Endothelial cell of umbilical vein (primary cell): ENCODE data around the gene TAF3. TPM values are rescaled to one million over a fixed set of nuclear protein-coding genes. Genes with fewer than 3 reads are reported as not detected.

ENCODE experiments used
- BruUV-seq: library from RNA; stranded (reverse); fragments of 400-500 nt; replicated peaks from 2 replicates; lab custom pipeline; 2021; lab: Mats Ljungman, UMichigan
- CTCF ChIA-PET: fragments of 300-600, 350-600 bp; sonication (Branson Sonifier 250); formaldehyde crosslinking; loops from one replicate; lab custom pipeline; 2021; ENCODE audit warnings: antibody characterized with exemption, inconsistent platforms; lab: Charles Lee
- POLR2A ChIA-PET: fragments of 300-600, 350-600 bp; sonication (Branson Sonifier 250); formaldehyde crosslinking; loops from one replicate; lab custom pipeline; 2021; ENCODE audit warnings: antibody characterized with exemption, inconsistent platforms; lab: Charles Lee
- DNase-seq: peaks from one replicate; pipeline ENCODE4 v3.0.0-alpha.2; 2011; ENCODE audit warnings: low read depth, low spot score
- FAIRE-seq: peaks from 2 replicates; lab custom pipeline; 2011; peaks lifted over from hg19 to GRCh38; lab: Jason Lieb, UNC
- H2AFZ ChIP-seq: 2 replicates; pipeline ENCODE4 v1.6.0; 2012; ENCODE audit warnings: low read depth, low read length, control low read depth, inconsistent platforms
- H3K27ac ChIP-seq: 2 replicates; pipeline ENCODE4 v1.5.1; 2011; ENCODE audit warnings: low read depth, mild to moderate bottlenecking, control low read depth, low read length, moderate library complexity; ENCODE audit not compliant: insufficient read depth
- H3K27me3 ChIP-seq, 2 experiments: 2 replicates each; pipeline versions ENCODE4 v1.6.0 to v1.6.1; 2011; ENCODE audit warnings: low read length in 2 of 2, mixed read lengths in 1 of 2; ENCODE audit not compliant: control insufficient read depth in 2 of 2, insufficient read depth in 2 of 2
- H3K36me3 ChIP-seq, 2 experiments: 2 replicates in 1 of 2; 3 replicates in 1 of 2; pipeline ENCODE4 v1.5.1; 2011; ENCODE audit warnings: low read length in 2 of 2, mild to moderate bottlenecking in 1 of 2, moderate library complexity in 1 of 2; ENCODE audit not compliant: control insufficient read depth in 2 of 2, insufficient read depth in 2 of 2; ENCODE audit errors: extremely low read depth in 1 of 2
- H3K4me1 ChIP-seq: 3 replicates; pipeline ENCODE4 v1.5.1; 2011; ENCODE audit warnings: mild to moderate bottlenecking, low read length; ENCODE audit not compliant: control insufficient read depth, insufficient read depth; ENCODE audit errors: extremely low read depth
- H3K4me2 ChIP-seq: 2 replicates; pipeline ENCODE4 v1.6.1; 2011; ENCODE audit warnings: low read length, control low read depth, mixed read lengths; ENCODE audit not compliant: insufficient read depth
- H3K4me3 ChIP-seq, 3 experiments: fragments of 200-600 bp in 1 of 3; sonication (generic), shearing (Covaris generic) in 1 of 3; replicated peaks in 1 of 3; 2 replicates each; pipeline ENCODE4 v1.5.1; 2011 to 2016; ENCODE audit warnings: control low read depth in 3 of 3, low read length in 3 of 3, mild to moderate bottlenecking in 2 of 3, inconsistent platforms in 1 of 3, low read depth in 1 of 3, moderate library complexity in 1 of 3; ENCODE audit not compliant: insufficient read depth in 1 of 3
- H3K79me2 ChIP-seq: 2 replicates; pipeline ENCODE4 v1.6.0; 2012; ENCODE audit warnings: low read length, inconsistent platforms; ENCODE audit not compliant: control insufficient read depth, insufficient read depth
- H3K9ac ChIP-seq: replicated peaks from 2 replicates; pipeline ENCODE3; 2011; ENCODE audit warnings: low read length, control low read depth; ENCODE audit not compliant: insufficient read depth; ENCODE audit errors: extremely low read depth
- H3K9me1 ChIP-seq: replicated peaks from 3 replicates; pipeline ENCODE4 v1.6.0; 2011; ENCODE audit warnings: mild to moderate bottlenecking, low read length; ENCODE audit not compliant: control insufficient read depth, insufficient read depth; ENCODE audit errors: extremely low read depth
- H3K9me3 ChIP-seq: replicated peaks from 2 replicates; pipeline ENCODE4 v1.5.1; 2012; ENCODE audit warnings: low read length, inconsistent platforms; ENCODE audit not compliant: control insufficient read depth, insufficient read depth
- H4K20me1 ChIP-seq: replicated peaks from 2 replicates; pipeline ENCODE3; 2011; ENCODE audit warnings: mild to moderate bottlenecking, low read length; ENCODE audit not compliant: control insufficient read depth, insufficient read depth; ENCODE audit errors: extremely low read depth
- CTCF ChIP-seq, 2 donors: IDR thresholded peaks; 1 replicate in 1 of 2; 2 replicates in 1 of 2; pipeline ENCODE4 v1.5.1; 2011; ENCODE audit warnings: low read length in 2 of 2, mild to moderate bottlenecking in 2 of 2, moderate library complexity in 2 of 2, control low read depth in 1 of 2, inconsistent platforms in 1 of 2, low read depth in 1 of 2; ENCODE audit not compliant: insufficient read depth in 1 of 2; ENCODE audit errors: extremely low read depth in 1 of 2
- EZH2 ChIP-seq: IDR thresholded peaks from 2 replicates; pipeline ENCODE4 v1.6.1; 2012; ENCODE audit warnings: borderline replicate concordance, low read depth, mild to moderate bottlenecking, moderate library complexity, low read length, inconsistent platforms; ENCODE audit not compliant: severe bottlenecking
- FOS ChIP-seq: IDR thresholded peaks from 2 replicates; pipeline ENCODE4 v1.6.1; 2011; ENCODE audit warnings: mild to moderate bottlenecking, low read length, moderate library complexity, borderline replicate concordance; ENCODE audit not compliant: insufficient read depth
- GATA2 ChIP-seq: IDR thresholded peaks from 2 replicates; pipeline ENCODE4 v1.7.0; 2011; ENCODE audit warnings: low read depth, mild to moderate bottlenecking, moderate library complexity, mixed read lengths, low read length; ENCODE audit not compliant: insufficient read length, insufficient read depth
- JUN ChIP-seq: IDR thresholded peaks from 2 replicates; pipeline ENCODE4 v1.6.1; 2011; ENCODE audit warnings: borderline replicate concordance, low read depth; ENCODE audit not compliant: insufficient read length, insufficient read depth
- MYC ChIP-seq: IDR thresholded peaks from one replicate; pipeline ENCODE4 v1.6.1; 2011; ENCODE audit warnings: mild to moderate bottlenecking, low read depth, low read length
- POLR2A ChIP-seq: IDR thresholded peaks from 2 replicates; pipeline ENCODE4 v1.6.1; 2012; ENCODE audit warnings: low read depth, mild to moderate bottlenecking, control low read depth, low read length
- POLR2AphosphoS5 ChIP-seq: IDR thresholded peaks from 2 replicates; pipeline ENCODE4 v1.6.1; 2012; ENCODE audit warnings: low read depth, mild to moderate bottlenecking, control low read depth, low read length, moderate library complexity; ENCODE audit not compliant: insufficient read depth
- dilution Hi-C: fragments of 300-500 bp; cut with MboI; formaldehyde crosslinking; loops from one replicate; pipeline ENCODE4 v1.15.0; 2019; ENCODE audit warnings: low sequenced_read_pairs; ENCODE audit not compliant: extremely low pct_ligation_motif_present
- intact Hi-C: fragments of 100-400 bp; cut with micrococcal nuclease; formaldehyde crosslinking; loops from one replicate; pipeline ENCODE4 v1.10.0; 2022
- polyA plus RNA-seq, 4 experiments: library from polyadenylated mRNA; depleted of rRNA in 3 of 4; stranded (reverse) in 3 of 4; unstranded in 1 of 4; fragments of >200 nt; gene quantifications; 2 replicates each; pipeline versions ENCODE4 v1.2.1 to v1.2.3, GENCODE V29; 2011 to 2012; ENCODE audit warnings: missing spikeins in 1 of 4
- total RNA-seq: library from RNA; stranded (reverse); gene quantifications from 2 replicates; pipeline ENCODE4 v1.2.3, GENCODE V29; 2021
- TF ChIP-seq, protein P1 (sequence below): IDR thresholded peaks from 2 replicates; pipeline ENCODE4 v1.6.1; 2011; ENCODE audit not compliant: insufficient read depth, insufficient read length

The TAF3 gene
- total and polyA plus RNA-seq, 2 donors (not counting 3 experiments of a cell fraction or from before 2014, with no cell fraction given), result 2.4 to 10.5 TPM

GRCh38 chr10:7941576-7941975 lies 123.3 kb downstream of the TAF3 start:
- Histone ChIP-seq H3K27me3 (no peaks in the 10 kb centered on the region), H3K27ac (no peak overlapping the region), H3K4me1 (peaks cover 2% of the 10 kb centered on the region), H3K9ac (no peak overlapping the region), H3K9me1 (no peaks in the 10 kb centered on the region), H2AFZ (no peak overlapping the region), H3K79me2 (no peaks in the 10 kb centered on the region), H4K20me1 (no peaks in the 10 kb centered on the region), H3K4me3 (no peak overlapping the region), H3K36me3 (no peaks in the 10 kb centered on the region), H3K9me3 (no peaks in the 10 kb centered on the region), H3K4me2 (no peak overlapping the region)
- DNase-seq, result no peak
- dilution Hi-C loops (no loop called here), intact Hi-C loops (no loop called here)
- ChIA-PET CTCF (no interaction called here), POLR2A (no interaction called here)
- no peak for TF ChIP-seq CTCF (IDR thresholded peaks at IDR 0.05; ENCODE audit: extremely low read depth in 1 of 2, insufficient read depth in 1 of 2, low read depth in 1 of 2, low read length in 2 of 2)
- no peak for TF ChIP-seq JUN
- no peak for TF ChIP-seq EZH2
- no peak for TF ChIP-seq GATA2
- no peak for TF ChIP-seq POLR2AphosphoS5
- no peak for FAIRE-seq
- no TSS peak for BruUV-seq

DNA sequence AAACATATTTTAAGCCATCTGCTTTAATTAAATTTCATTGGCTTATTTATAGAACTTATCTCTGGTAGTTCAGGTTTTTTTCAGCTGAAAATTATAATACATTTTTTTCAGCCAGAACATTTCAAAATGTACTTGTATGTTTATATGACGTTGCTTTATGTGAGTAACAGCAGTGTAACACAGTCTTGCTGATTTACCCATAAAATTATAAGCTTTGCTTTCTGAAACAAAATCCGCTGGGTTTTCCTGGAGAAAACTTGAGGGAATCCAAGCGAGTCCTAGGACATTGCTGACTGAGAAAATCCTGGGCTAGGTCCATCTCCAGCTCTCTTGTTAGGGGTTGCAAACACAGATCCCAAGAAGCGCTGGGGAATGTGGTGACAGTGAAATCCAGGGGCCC lies 124.0 kb downstream of the TAF3 start:
- H3K79me2 ChIP-seq, result peaks cover 2% of the 10 kb centered on the region
- no peak overlapping the region for H3K4me2 ChIP-seq
- TF ChIP-seq GATA2 (no peak), FOS (no peak), MYC (no peak), POLR2A (no peak), POLR2AphosphoS5 (no peak), CTCF (IDR thresholded peaks at IDR 0.05; ENCODE audit: extremely low read depth in 1 of 2, insufficient read depth in 1 of 2, low read depth in 1 of 2, low read length in 2 of 2) (no peak), EZH2 (no peak), JUN (no peak)
- TF ChIP-seq, protein P1, sequence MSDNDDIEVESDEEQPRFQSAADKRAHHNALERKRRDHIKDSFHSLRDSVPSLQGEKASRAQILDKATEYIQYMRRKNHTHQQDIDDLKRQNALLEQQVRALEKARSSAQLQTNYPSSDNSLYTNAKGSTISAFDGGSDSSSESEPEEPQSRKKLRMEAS, result no peak
- BruUV-seq, result no TSS peak
- H3K4me3 ChIP-seq, result no peak overlapping the region
- no peaks in the 10 kb centered on the region for H3K9me1 ChIP-seq
- H3K27ac ChIP-seq, result no peak overlapping the region
- DNase-seq (no peak), FAIRE-seq (no peak)
- ChIA-PET POLR2A (no interaction called here), CTCF (interaction anchor here (0.8 kb wide), 1 partner anchor 10 kb away, joined by 3 read pairs; no protein-coding TSS in a partner anchor)
- no peaks in the 10 kb centered on the region for H4K20me1 ChIP-seq
- dilution Hi-C loops (no loop called here), intact Hi-C loops (no loop called here)
- H3K4me1 ChIP-seq, result peaks cover 2% of the 10 kb centered on the region
- H3K27me3 ChIP-seq, result no peaks in the 10 kb centered on the region
- H3K36me3 ChIP-seq, result no peaks in the 10 kb centered on the region
- no peaks in the 10 kb centered on the region for H3K9me3 ChIP-seq
- H2AFZ ChIP-seq, result no peak overlapping the region
- no peak overlapping the region for H3K9ac ChIP-seq
